ENCODE results near the gene KMT2E. TPM values are rescaled to one million over a fixed set of nuclear protein-coding genes. Genes with fewer than 3 reads are reported as not detected.
"Not testable (repeated sequence)": the region's sequence is repeated elsewhere in the genome, so short reads cannot be mapped to it uniquely, and the experiment has no call there.

KMT2E gene
- total and polyA plus RNA-seq, 2 experiments from 2014 or later = 30.7 to 63.5 TPM

DNA sequence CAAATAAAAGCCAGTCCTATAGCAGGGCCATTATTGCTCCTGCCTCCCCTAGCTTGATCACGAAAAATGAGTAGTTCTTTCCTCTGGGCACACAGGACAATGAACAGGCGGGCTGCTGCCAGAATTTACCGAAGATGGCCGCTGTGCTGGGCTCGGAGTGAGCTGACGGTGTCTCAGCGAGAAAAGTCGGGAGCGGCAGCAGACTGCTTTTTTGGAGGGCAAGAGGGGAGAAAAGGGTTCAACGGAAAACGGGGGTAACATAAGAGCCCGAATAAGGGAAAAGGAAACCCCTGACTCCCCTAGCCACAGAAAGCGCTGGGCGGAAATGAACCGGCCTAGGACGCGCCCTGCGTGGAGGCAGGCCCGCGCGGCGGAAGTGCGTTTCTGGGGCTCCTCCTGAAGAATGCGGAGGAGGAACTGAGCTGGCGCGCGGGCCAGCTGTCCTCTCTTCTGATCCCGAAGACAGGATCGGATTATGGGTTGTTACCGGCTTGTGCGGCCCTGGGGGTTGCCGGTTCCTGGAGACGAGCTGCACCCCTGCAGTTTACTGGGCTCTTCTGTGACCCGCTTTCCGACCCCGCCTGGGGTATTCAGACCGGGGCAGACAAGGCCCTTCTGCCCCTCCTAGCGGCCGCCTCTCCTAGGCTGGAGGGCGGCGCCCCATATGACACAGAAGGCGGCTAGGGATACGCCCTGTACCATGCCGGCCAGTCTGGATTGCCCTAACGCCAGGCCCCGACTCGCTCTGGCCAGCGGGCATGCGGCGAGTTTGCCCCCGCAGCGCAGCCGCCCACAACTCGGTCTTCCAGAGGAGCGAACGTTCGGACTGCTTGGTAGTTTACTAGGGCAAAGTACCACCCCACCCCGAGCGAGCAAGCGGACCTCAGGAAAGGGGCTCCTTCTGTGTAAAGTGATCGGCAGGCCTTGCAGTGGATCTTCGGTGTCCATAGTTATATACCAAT, 30.1 kb upstream of the KMT2E start:
- peak overlapping the region; percentile 91 for H3K9ac ChIP-seq
- H3K9me2 ChIP-seq (ENCODE audit: insufficient read depth) = no peaks in the 10 kb centered on the region
- H3K27ac ChIP-seq = peak overlapping the region; percentile 95
- H3K27me3 ChIP-seq (replicated peaks; ENCODE audit: insufficient read depth) = no peaks in the 10 kb centered on the region
- in situ Hi-C loops (cut with MboI) = no loop called here
- H4K20me1 ChIP-seq (ENCODE audit: insufficient read depth) = no peaks in the 10 kb centered on the region
- H3F3A ChIP-seq (ENCODE audit: insufficient read depth) = peaks cover 81% of the 10 kb centered on the region
- TF ChIP-seq EZH2 (IDR thresholded peaks at IDR 0.05; ENCODE audit: insufficient read depth, poor library complexity, severe bottlenecking) = no peak
- TF ChIP-seq EZH2phosphoT487 (IDR thresholded peaks at IDR 0.05; ENCODE audit: insufficient read depth, low read depth) = no peak
- 1 to 2% methylated on average over 54 to 62 of the region's 62 CpGs for WGBS, 2 experiments (ENCODE audit: low coverage in 1 of 2, low lambda C conversion rate in 2 of 2, missing lambda C conversion rate in 2 of 2)
- peaks cover 43% of the 10 kb centered on the region for H3K79me2 ChIP-seq (ENCODE audit: insufficient read depth)
- DNase-seq = peak; percentile 97
- H3K4me3 ChIP-seq = peak overlapping the region; percentile 76
- H3K4me1 ChIP-seq (ENCODE audit: insufficient read depth) = peaks cover 71% of the 10 kb centered on the region
- peaks cover 3% of the 10 kb centered on the region; the same call in 1 of the 2 replicates for H3K36me3 ChIP-seq (ENCODE audit: low read depth)
- peak overlapping the region; percentile 63 for H2AFZ ChIP-seq
- no peaks in the 10 kb centered on the region for H3K9me3 ChIP-seq (ENCODE audit: low read depth)
- H3K4me2 ChIP-seq (ENCODE audit: unreplicated experiment) = peak overlapping the region; percentile 90

DNA sequence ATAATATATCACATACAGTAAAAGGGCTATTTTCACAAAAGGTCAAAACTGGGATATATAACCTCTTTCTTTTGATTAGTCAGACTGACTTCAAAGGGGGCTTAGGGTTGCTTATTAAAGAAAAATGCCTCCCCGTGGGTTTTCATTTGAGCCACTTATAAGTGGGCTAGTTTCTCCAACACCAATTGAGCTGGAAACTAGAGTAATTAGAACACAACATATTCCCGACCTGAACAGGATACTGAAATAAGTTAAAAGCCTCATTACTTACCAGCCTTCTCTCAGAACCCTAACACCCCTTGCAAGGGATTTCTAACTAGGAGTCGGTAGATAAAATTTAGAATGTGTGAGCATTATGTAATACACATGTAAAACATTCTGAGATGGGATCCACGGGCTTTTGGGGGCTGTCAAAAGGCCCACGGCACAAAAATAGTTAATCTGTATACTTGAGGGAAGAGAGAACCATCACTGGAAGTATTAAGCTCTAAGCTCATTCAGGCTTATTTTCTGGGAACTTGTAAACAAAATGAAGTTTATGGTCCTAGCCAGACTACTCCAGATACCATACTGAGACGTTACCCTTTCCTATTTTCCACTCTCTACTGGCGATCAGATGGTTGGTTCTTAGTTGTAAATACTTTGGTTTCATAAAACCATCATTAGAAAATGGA, 29.3 kb upstream of the KMT2E start:
- Histone ChIP-seq H3K4me1 (ENCODE audit: insufficient read depth) (peaks cover 62% of the 10 kb centered on the region), H3K79me2 (ENCODE audit: insufficient read depth) (peaks cover 36% of the 10 kb centered on the region), H3K27ac (peak overlapping the region; percentile 95), H3K9ac (peak overlapping the region; percentile 91), H3K9me2 (ENCODE audit: insufficient read depth) (no peaks in the 10 kb centered on the region), H3K9me3 (ENCODE audit: low read depth) (no peaks in the 10 kb centered on the region), H3K27me3 (replicated peaks; ENCODE audit: insufficient read depth) (no peaks in the 10 kb centered on the region), H3K4me2 (ENCODE audit: unreplicated experiment) (peak overlapping the region; percentile 90), H4K20me1 (ENCODE audit: insufficient read depth) (no peaks in the 10 kb centered on the region), H3K4me3 (peak overlapping the region; percentile 76), H3K36me3 (ENCODE audit: low read depth) (peaks cover 3% of the 10 kb centered on the region; the same call in 1 of the 2 replicates), H3F3A (ENCODE audit: insufficient read depth) (peaks cover 74% of the 10 kb centered on the region), H2AFZ (peak overlapping the region; percentile 63)
- 37 to 40% methylated on average over 7 of the region's 7 CpGs for WGBS, 2 experiments (ENCODE audit: low coverage in 1 of 2, low lambda C conversion rate in 2 of 2, missing lambda C conversion rate in 2 of 2)
- TF ChIP-seq EZH2phosphoT487 (IDR thresholded peaks at IDR 0.05; ENCODE audit: insufficient read depth, low read depth) = no peak
- TF ChIP-seq EZH2 (IDR thresholded peaks at IDR 0.05; ENCODE audit: insufficient read depth, poor library complexity, severe bottlenecking) = no peak
- in situ Hi-C loops (cut with MboI) = no loop called here
- no peak for DNase-seq

DNA sequence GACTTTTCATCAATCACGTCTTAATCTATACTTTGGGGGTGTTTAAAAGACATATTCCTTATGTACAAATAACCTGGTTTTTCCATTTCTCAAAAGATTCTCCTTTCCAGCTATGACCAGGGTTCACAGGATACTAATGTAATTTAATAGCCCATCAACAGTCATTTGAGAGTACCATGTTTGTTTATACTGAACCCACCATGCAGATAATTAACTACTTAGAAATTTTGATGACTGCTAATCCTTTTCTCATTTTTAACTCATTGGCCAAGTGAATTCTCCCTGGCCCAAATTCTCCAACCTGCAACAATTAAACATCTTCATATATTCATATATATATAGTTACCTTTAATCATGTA, 28.8 kb upstream of the KMT2E start:
- H3K36me3 ChIP-seq (ENCODE audit: low read depth) = peaks cover 3% of the 10 kb centered on the region; the same call in 1 of the 2 replicates
- no peak overlapping the region for H2AFZ ChIP-seq
- WGBS, 2 experiments (ENCODE audit: low coverage in 1 of 2, low lambda C conversion rate in 2 of 2, missing lambda C conversion rate in 2 of 2) = 47 to 52% methylated on average over 1 of the region's 1 CpG
- H3K9me2 ChIP-seq (ENCODE audit: insufficient read depth) = no peaks in the 10 kb centered on the region
- H4K20me1 ChIP-seq (ENCODE audit: insufficient read depth) = no peaks in the 10 kb centered on the region
- peaks cover 57% of the 10 kb centered on the region for H3K4me1 ChIP-seq (ENCODE audit: insufficient read depth)
- H3K4me2 ChIP-seq (ENCODE audit: unreplicated experiment) = peak overlapping the region; percentile 90
- no peaks in the 10 kb centered on the region for H3K9me3 ChIP-seq (ENCODE audit: low read depth)
- peak overlapping the region; percentile 91; the same call in 1 of the 2 replicates for H3K9ac ChIP-seq
- H3K4me3 ChIP-seq = no peak overlapping the region
- H3K79me2 ChIP-seq (ENCODE audit: insufficient read depth) = peaks cover 31% of the 10 kb centered on the region
- peak overlapping the region; percentile 95 for H3K27ac ChIP-seq
- TF ChIP-seq EZH2phosphoT487 (IDR thresholded peaks at IDR 0.05; ENCODE audit: insufficient read depth, low read depth) (no peak), EZH2 (IDR thresholded peaks at IDR 0.05; ENCODE audit: insufficient read depth, poor library complexity, severe bottlenecking) (no peak)
- no peaks in the 10 kb centered on the region for H3K27me3 ChIP-seq (replicated peaks; ENCODE audit: insufficient read depth)
- in situ Hi-C loops (cut with MboI) = no loop called here
- peaks cover 69% of the 10 kb centered on the region for H3F3A ChIP-seq (ENCODE audit: insufficient read depth)
- no peak for DNase-seq

DNA sequence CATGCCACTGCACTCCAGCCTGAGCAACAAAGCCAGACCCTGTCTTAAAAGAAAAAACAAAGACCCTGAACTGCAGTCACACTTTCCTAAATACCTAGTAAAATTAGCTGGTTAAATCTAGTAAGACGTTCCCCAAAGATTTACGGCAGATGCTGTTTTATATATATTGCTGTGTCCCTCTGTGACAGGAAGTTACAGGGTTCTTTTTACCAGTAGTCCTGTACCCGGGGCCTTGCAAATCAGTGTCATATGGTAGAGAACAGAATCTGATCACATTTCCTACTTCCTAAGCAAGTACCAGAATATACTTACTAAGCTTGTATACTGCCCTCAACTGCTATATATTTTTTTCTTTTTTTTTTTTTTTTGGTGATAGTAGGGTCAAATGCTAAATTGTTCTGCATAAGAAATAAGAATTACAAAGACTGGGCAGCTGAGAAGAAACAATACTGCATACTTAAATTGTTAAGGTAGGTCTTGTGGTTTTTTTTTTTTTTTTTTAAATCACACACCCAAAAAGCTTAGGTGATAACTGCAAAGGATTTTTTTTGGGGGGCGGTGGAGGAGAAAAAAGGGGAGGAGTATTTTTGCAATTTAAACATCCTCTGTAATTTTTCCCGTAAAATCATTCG, 27.3 kb upstream of the KMT2E start:
- in situ Hi-C loops (cut with MboI) = no loop called here

DNA sequence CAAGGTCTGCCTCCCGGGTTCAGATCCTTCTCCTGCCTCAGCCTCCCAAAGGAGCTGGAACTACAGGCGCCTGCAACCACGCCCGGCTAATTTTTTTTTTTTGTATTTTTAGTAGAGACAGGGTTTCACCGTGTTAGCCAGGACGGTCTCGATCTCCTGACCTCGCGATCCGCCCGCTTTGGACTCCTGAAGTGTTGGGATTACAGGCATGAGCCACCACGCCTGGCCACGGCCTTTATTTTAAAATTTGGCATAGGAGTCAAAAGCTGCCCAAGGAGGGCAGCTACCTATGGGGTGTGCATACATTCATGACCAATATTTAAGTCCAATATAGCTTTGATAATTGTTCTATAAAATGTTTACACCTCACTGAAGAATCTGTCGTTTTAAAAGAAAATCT, 26.6 kb upstream of the KMT2E start:
- H3K27me3 ChIP-seq (replicated peaks; ENCODE audit: insufficient read depth); H3K9ac ChIP-seq; H3K9me2 ChIP-seq (ENCODE audit: insufficient read depth); DNase-seq; H3K4me3 ChIP-seq; H3K27ac ChIP-seq; H3K9me3 ChIP-seq (ENCODE audit: low read depth); H2AFZ ChIP-seq; H3K4me2 ChIP-seq (ENCODE audit: unreplicated experiment); H4K20me1 ChIP-seq (ENCODE audit: insufficient read depth); in situ Hi-C loops (cut with MboI): not testable (repeated sequence)
- H3K79me2 ChIP-seq (ENCODE audit: insufficient read depth) = peaks cover 11% of the 10 kb centered on the region
- peaks cover 14% of the 10 kb centered on the region; the same call in 1 of the 2 replicates for H3K36me3 ChIP-seq (ENCODE audit: low read depth)
- H3K4me1 ChIP-seq (ENCODE audit: insufficient read depth) = peaks cover 36% of the 10 kb centered on the region
- peaks cover 48% of the 10 kb centered on the region for H3F3A ChIP-seq (ENCODE audit: insufficient read depth)
- 94 to 96% methylated on average over 14 of the region's 14 CpGs for WGBS, 2 experiments (ENCODE audit: low coverage in 1 of 2, low lambda C conversion rate in 2 of 2, missing lambda C conversion rate in 2 of 2)

More for the DNA sequence above, 27.3 kb upstream of the KMT2E start:
- no peak for TF ChIP-seq EZH2 (IDR thresholded peaks at IDR 0.05; ENCODE audit: insufficient read depth, poor library complexity, severe bottlenecking)
- no peak for TF ChIP-seq EZH2phosphoT487 (IDR thresholded peaks at IDR 0.05; ENCODE audit: insufficient read depth, low read depth)
- Histone ChIP-seq H3F3A (ENCODE audit: insufficient read depth) (peaks cover 55% of the 10 kb centered on the region), H4K20me1 (ENCODE audit: insufficient read depth) (peaks cover 5% of the 10 kb centered on the region; the same call in 1 of the 2 replicates), H3K9me3 (ENCODE audit: low read depth) (no peaks in the 10 kb centered on the region), H3K36me3 (ENCODE audit: low read depth) (peaks cover 14% of the 10 kb centered on the region; the same call in 1 of the 2 replicates), H2AFZ (no peak overlapping the region), H3K4me3 (no peak overlapping the region), H3K27me3 (replicated peaks; ENCODE audit: insufficient read depth) (no peaks in the 10 kb centered on the region), H3K9me2 (ENCODE audit: insufficient read depth) (no peaks in the 10 kb centered on the region), H3K9ac (no peak overlapping the region), H3K27ac (no peak overlapping the region), H3K4me2 (ENCODE audit: unreplicated experiment) (no peak overlapping the region), H3K79me2 (ENCODE audit: insufficient read depth) (peaks cover 17% of the 10 kb centered on the region), H3K4me1 (ENCODE audit: insufficient read depth) (peaks cover 42% of the 10 kb centered on the region)
- DNase-seq = no peak
- WGBS, 2 experiments (ENCODE audit: low coverage in 1 of 2, low lambda C conversion rate in 2 of 2, missing lambda C conversion rate in 2 of 2) = 85 to 86% methylated on average over 6 of the region's 6 CpGs

Measured in GM23248 (cell line).